Measurements from ENCODE around the gene SLC6A3.

SLC6A3 gene

DNA sequence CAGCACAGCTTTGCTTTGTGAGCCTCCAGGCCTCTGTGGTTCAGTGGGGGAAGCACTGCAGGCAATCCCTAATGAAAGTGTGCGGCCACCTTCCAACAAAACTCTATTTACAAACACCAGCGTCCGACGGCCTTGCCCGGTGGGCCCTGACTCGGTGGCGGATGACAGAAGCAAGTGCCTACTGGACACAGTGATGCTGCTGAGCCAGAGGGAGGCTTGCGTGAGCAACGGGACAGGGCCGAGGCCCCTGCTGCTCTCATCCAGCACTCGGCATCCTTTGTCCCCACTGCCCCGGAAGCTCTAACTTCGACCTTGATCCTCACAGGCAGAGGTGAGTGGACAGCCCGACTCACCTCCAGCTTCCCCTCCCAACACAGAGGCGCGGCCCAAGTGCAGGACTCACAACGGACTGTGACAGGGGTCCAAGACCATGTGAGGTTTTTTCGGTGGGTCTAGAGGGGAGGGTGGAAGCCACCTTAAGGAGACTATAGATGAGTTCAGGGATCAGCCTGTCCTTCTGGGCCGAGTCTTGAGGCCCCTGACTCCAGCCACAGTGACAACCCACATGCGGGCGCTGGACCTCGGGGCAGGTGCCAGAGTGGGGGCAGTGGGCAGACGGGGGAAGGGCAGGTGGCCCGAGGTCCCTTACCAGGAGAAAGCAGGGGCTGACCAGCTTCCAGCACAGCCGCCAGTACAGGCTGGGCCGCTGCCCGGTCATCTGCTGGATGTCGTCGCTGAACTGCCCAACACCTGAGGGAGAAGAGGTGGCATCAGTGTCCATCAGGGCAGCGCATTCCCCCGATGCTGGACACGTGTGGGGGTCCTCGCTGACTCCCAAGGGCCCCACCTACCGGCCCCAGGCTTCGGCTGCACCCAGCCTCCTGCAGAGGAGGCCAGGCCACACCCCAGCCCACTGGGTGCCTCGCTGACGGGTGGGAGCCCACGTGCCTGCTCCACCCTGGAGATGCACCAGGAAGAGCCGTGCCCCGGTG lies 39.4 kb downstream of the SLC6A3 start:
- no peak for TF ChIP-seq ZNF274 (IDR thresholded peaks at IDR 0.05; ENCODE audit: low read depth, low read length)
- TF ChIP-seq SUZ12 (IDR thresholded peaks at IDR 0.05; ENCODE audit: extremely low read depth, insufficient read depth, insufficient read length): no peak
- TF ChIP-seq YY1 (IDR thresholded peaks at IDR 0.05; ENCODE audit: insufficient read depth, insufficient read length): no peak
- no peak overlapping the region for H3K9ac ChIP-seq (ENCODE audit: insufficient read length, low read depth)
- no peaks in the 10 kb centered on the region for H3K36me3 ChIP-seq (ENCODE audit: insufficient read depth, insufficient read length, low read length)
- H3K4me3 ChIP-seq (ENCODE audit: insufficient read length, low read depth): no peak overlapping the region
- H3K4me1 ChIP-seq (ENCODE audit: insufficient read depth, insufficient read length): peaks cover 2% of the 10 kb centered on the region
- no peaks in the 10 kb centered on the region for H3K27me3 ChIP-seq (ENCODE audit: insufficient read depth, insufficient read length)
- no peak for DNase-seq (ENCODE audit: low read depth, low spot score)
- no peaks in the 10 kb centered on the region for H3K9me3 ChIP-seq (ENCODE audit: insufficient read depth, low read length)

DNA sequence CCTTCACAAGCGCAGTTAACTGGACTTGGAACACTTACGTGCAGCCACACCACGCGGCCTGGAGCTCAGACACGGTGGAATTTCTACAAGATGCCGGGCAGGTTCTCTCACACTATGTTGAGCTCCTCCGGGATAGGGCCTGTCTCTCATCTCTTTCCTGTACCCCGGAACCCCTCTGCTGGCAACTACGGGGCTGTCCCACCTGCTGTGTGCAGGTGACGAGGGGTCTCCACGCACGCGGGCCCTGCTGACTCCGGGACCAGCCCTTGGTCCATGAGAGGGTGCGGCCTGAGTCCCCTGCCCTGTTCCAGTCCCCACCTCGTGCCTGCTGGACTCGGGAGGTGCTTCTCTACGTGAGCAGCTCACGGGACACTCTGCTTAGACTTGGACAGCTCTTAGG lies 40.1 kb downstream of the SLC6A3 start:
- TF ChIP-seq YY1 (IDR thresholded peaks at IDR 0.05; ENCODE audit: insufficient read depth, insufficient read length): no peak
- no peak for TF ChIP-seq SUZ12 (IDR thresholded peaks at IDR 0.05; ENCODE audit: extremely low read depth, insufficient read depth, insufficient read length)
- no peak for TF ChIP-seq ZNF274 (IDR thresholded peaks at IDR 0.05; ENCODE audit: low read depth, low read length)
- Histone ChIP-seq H3K36me3 (ENCODE audit: insufficient read depth, insufficient read length, low read length) (no peaks in the 10 kb centered on the region), H3K4me3 (ENCODE audit: insufficient read length, low read depth) (no peak overlapping the region), H3K4me1 (ENCODE audit: insufficient read depth, insufficient read length) (peaks cover 2% of the 10 kb centered on the region), H3K9me3 (ENCODE audit: insufficient read depth, low read length) (no peaks in the 10 kb centered on the region), H3K27me3 (ENCODE audit: insufficient read depth, insufficient read length) (no peaks in the 10 kb centered on the region), H3K9ac (ENCODE audit: insufficient read length, low read depth) (no peak overlapping the region)
- no peak for DNase-seq (ENCODE audit: low read depth, low spot score)

DNA sequence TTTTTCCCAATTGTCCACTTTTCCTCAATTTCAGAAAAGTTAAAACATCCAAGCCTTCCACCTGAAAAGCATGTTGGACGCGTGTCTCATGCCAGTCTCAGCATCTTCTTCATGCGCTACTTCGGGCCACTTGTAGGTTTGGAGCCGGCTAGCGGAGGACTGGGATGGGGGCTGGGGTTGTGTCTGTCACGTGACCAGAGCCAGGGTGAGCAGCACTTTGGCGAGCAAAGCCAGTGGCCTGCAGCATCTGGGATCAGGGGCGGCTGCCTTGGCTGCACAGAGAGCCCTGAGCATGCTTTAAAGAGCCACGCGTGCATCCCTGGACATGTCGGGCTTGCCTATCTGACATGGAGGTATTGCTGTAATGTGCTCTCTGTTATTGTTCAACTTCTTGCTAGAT lies 41.2 kb downstream of the SLC6A3 start:
- Histone ChIP-seq H3K9ac (ENCODE audit: insufficient read length, low read depth) (no peak overlapping the region), H3K36me3 (ENCODE audit: insufficient read depth, insufficient read length, low read length) (no peaks in the 10 kb centered on the region), H3K4me1 (ENCODE audit: insufficient read depth, insufficient read length) (peaks cover 5% of the 10 kb centered on the region), H3K27me3 (ENCODE audit: insufficient read depth, insufficient read length) (no peaks in the 10 kb centered on the region), H3K4me3 (ENCODE audit: insufficient read length, low read depth) (no peak overlapping the region), H3K9me3 (ENCODE audit: insufficient read depth, low read length) (no peaks in the 10 kb centered on the region)
- TF ChIP-seq ZNF274 (IDR thresholded peaks at IDR 0.05; ENCODE audit: low read depth, low read length) (no peak), SUZ12 (IDR thresholded peaks at IDR 0.05; ENCODE audit: extremely low read depth, insufficient read depth, insufficient read length) (no peak), YY1 (IDR thresholded peaks at IDR 0.05; ENCODE audit: insufficient read depth, insufficient read length) (no peak)
- no peak for DNase-seq (ENCODE audit: low read depth, low spot score)

DNA sequence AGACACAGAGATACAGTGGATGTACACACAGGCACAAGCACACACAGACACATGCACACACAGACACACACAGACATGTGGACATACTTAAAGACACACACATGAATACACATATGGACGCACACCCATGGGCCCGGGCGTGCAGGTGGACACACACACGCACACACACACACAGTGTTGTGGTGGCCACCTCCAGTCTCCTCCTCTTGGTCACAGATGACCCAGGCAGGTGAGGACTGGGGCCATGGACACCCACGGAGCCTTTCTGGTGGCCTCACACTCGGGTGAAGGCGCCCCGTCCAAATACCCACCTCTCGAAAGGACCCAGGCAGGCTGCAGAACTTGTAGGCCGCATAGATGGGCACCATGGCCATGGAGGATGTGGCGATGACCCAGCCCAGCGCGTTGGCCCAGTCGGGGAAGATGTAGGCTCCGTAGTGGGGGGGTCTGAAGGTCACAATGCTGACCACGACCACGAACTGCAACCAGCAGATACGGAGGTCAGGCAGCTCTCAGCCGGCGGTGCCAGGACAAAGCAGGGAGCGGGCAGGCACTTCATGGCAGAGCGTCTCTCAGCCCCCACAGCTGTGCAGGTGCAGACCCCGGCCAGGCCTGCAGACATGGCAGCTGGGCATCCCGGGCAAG lies 42.5 kb downstream of the SLC6A3 start:
- Histone ChIP-seq H3K36me3 (ENCODE audit: insufficient read depth, insufficient read length, low read length) (no peaks in the 10 kb centered on the region), H3K9me3 (ENCODE audit: insufficient read depth, low read length) (no peaks in the 10 kb centered on the region), H3K4me1 (ENCODE audit: insufficient read depth, insufficient read length) (peaks cover 5% of the 10 kb centered on the region), H3K27me3 (ENCODE audit: insufficient read depth, insufficient read length) (no peaks in the 10 kb centered on the region), H3K9ac (ENCODE audit: insufficient read length, low read depth) (no peak overlapping the region), H3K4me3 (ENCODE audit: insufficient read length, low read depth) (no peak overlapping the region)
- TF ChIP-seq SUZ12 (IDR thresholded peaks at IDR 0.05; ENCODE audit: extremely low read depth, insufficient read depth, insufficient read length) (no peak), YY1 (IDR thresholded peaks at IDR 0.05; ENCODE audit: insufficient read depth, insufficient read length) (no peak), ZNF274 (IDR thresholded peaks at IDR 0.05; ENCODE audit: low read depth, low read length) (no peak)
- no peak for DNase-seq (ENCODE audit: low read depth, low spot score)

DNA sequence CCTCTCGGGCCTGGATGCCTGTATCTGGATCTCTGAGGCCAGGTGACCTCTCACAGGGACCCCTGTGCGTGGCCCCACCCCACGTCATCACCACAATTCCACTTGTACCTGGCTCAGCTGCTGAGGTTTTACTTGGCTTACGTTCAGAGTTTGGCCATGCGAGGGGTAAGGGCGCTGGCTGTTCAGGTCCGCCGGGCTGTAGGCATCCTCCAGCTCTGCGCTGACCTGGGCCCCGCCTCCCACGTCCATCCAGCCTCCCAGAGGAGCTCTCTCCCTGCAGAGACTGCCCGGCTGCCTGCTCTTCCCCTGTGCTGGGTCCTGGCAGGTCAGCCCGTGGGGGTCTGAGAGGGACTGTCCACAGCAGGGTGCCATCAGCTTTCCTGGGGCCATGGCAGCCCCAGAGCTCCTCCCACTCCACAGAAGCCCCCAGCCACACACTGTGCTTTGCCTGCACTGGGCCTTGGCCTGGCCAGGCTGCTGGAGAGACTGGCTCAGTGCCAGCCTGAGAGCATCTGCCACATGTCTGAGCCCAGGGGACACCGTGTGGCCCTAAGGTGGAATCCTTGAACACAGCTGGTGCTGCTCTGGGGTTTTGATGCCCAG lies 43.6 kb downstream of the SLC6A3 start:
- no peak for TF ChIP-seq SUZ12 (IDR thresholded peaks at IDR 0.05; ENCODE audit: extremely low read depth, insufficient read depth, insufficient read length)
- TF ChIP-seq ZNF274 (IDR thresholded peaks at IDR 0.05; ENCODE audit: low read depth, low read length): no peak
- no peak for TF ChIP-seq YY1 (IDR thresholded peaks at IDR 0.05; ENCODE audit: insufficient read depth, insufficient read length)
- no peak overlapping the region for H3K4me3 ChIP-seq (ENCODE audit: insufficient read length, low read depth)
- DNase-seq (ENCODE audit: low read depth, low spot score): no peak
- no peaks in the 10 kb centered on the region for H3K9me3 ChIP-seq (ENCODE audit: insufficient read depth, low read length)
- no peaks in the 10 kb centered on the region for H3K36me3 ChIP-seq (ENCODE audit: insufficient read depth, insufficient read length, low read length)
- no peaks in the 10 kb centered on the region for H3K27me3 ChIP-seq (ENCODE audit: insufficient read depth, insufficient read length)
- H3K9ac ChIP-seq (ENCODE audit: insufficient read length, low read depth): no peak overlapping the region
- peaks cover 5% of the 10 kb centered on the region for H3K4me1 ChIP-seq (ENCODE audit: insufficient read depth, insufficient read length)

DNA sequence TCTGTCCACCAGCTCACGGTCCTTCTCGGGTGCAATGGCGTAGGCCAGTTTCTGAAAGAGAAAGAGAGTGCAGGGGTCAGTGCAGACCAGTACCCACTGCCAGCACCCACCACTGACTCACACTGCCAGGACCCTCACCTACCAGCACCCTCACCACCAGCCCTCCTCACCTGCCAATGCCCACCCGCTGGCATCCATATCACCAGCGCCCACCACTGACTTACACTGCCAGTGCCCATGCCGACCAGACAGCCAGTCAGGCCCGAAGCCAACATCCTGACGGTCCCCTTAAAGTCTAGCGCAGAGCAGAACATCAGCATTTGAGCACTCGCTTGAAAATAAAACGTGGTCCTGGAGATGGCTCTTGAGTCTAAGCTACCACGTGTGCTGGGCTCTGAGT lies 44.3 kb downstream of the SLC6A3 start:
- no peaks in the 10 kb centered on the region for H3K9me3 ChIP-seq (ENCODE audit: insufficient read depth, low read length)
- peaks cover 11% of the 10 kb centered on the region for H3K4me1 ChIP-seq (ENCODE audit: insufficient read depth, insufficient read length)
- H3K9ac ChIP-seq (ENCODE audit: insufficient read length, low read depth): no peak overlapping the region
- H3K36me3 ChIP-seq (ENCODE audit: insufficient read depth, insufficient read length, low read length): no peaks in the 10 kb centered on the region
- no peak for DNase-seq (ENCODE audit: low read depth, low spot score)
- no peak overlapping the region for H3K4me3 ChIP-seq (ENCODE audit: insufficient read length, low read depth)
- no peaks in the 10 kb centered on the region for H3K27me3 ChIP-seq (ENCODE audit: insufficient read depth, insufficient read length)
- TF ChIP-seq SUZ12 (IDR thresholded peaks at IDR 0.05; ENCODE audit: extremely low read depth, insufficient read depth, insufficient read length) (no peak), ZNF274 (IDR thresholded peaks at IDR 0.05; ENCODE audit: low read depth, low read length) (no peak), YY1 (IDR thresholded peaks at IDR 0.05; ENCODE audit: insufficient read depth, insufficient read length) (no peak)
